ENCODE data around the gene SPSB1. TPM values are rescaled to one million over a fixed set of nuclear protein-coding genes. Genes with fewer than 3 reads are reported as not detected.

The SPSB1 gene
- total RNA-seq, 1 donor from 2014 or later = 60.0 TPM

GRCh38 chr1:9321986-9322660, 29.4 kb downstream of the SPSB1 start:
- Histone ChIP-seq H3K36me3 (ENCODE audit: control insufficient read depth, insufficient read depth, low read length) (peaks cover 1% of the 10 kb centered on the region), H3K27me3 (ENCODE audit: control insufficient read depth, insufficient read depth, low read length) (no peaks in the 10 kb centered on the region), H3K4me3 (ENCODE audit: low read depth, low read length) (no peak overlapping the region)
- no peak for DNase-seq (ENCODE audit: low read depth)
- no peak for TF ChIP-seq CTCF (IDR thresholded peaks at IDR 0.05; ENCODE audit: insufficient read depth, low read length, poor library complexity, severe bottlenecking)

GRCh38 chr1:9322661-9323244, 30.1 kb downstream of the SPSB1 start:
- H3K36me3 ChIP-seq (ENCODE audit: control insufficient read depth, insufficient read depth, low read length) = peaks cover 1% of the 10 kb centered on the region
- H3K4me3 ChIP-seq (ENCODE audit: low read depth, low read length) = no peak overlapping the region
- TF ChIP-seq CTCF (IDR thresholded peaks at IDR 0.05; ENCODE audit: insufficient read depth, low read length, poor library complexity, severe bottlenecking) = no peak
- no peak for DNase-seq (ENCODE audit: low read depth)
- H3K27me3 ChIP-seq (ENCODE audit: control insufficient read depth, insufficient read depth, low read length) = no peaks in the 10 kb centered on the region

GRCh38 chr1:9324246-9325096, 31.8 kb downstream of the SPSB1 start:
- Histone ChIP-seq H3K36me3 (ENCODE audit: control insufficient read depth, insufficient read depth, low read length) (no peaks in the 10 kb centered on the region), H3K4me3 (ENCODE audit: low read depth, low read length) (no peak overlapping the region), H3K27me3 (ENCODE audit: control insufficient read depth, insufficient read depth, low read length) (no peaks in the 10 kb centered on the region)
- no peak for DNase-seq (ENCODE audit: low read depth)
- TF ChIP-seq CTCF (IDR thresholded peaks at IDR 0.05; ENCODE audit: insufficient read depth, low read length, poor library complexity, severe bottlenecking) = no peak

GRCh38 chr1:9326596-9326995, 33.9 kb downstream of the SPSB1 start:
- Histone ChIP-seq H3K4me3 (ENCODE audit: low read depth, low read length) (no peak overlapping the region), H3K36me3 (ENCODE audit: control insufficient read depth, insufficient read depth, low read length) (no peaks in the 10 kb centered on the region), H3K27me3 (ENCODE audit: control insufficient read depth, insufficient read depth, low read length) (no peaks in the 10 kb centered on the region)
- DNase-seq (ENCODE audit: low read depth) = no peak
- no peak for TF ChIP-seq CTCF (IDR thresholded peaks at IDR 0.05; ENCODE audit: insufficient read depth, low read length, poor library complexity, severe bottlenecking)

- H3K27me3 ChIP-seq (ENCODE audit: control insufficient read depth, insufficient read depth, low read length) = no peaks in the 10 kb centered on the region
- no peak for DNase-seq (ENCODE audit: low read depth)
- TF ChIP-seq CTCF (IDR thresholded peaks at IDR 0.05; ENCODE audit: insufficient read depth, low read length, poor library complexity, severe bottlenecking) = no peak
- no peak overlapping the region for H3K4me3 ChIP-seq (ENCODE audit: low read depth, low read length)
- H3K36me3 ChIP-seq (ENCODE audit: control insufficient read depth, insufficient read depth, low read length) = no peaks in the 10 kb centered on the region
Measured at GRCh38 chr1:9328201-9328600, 35.5 kb downstream of the SPSB1 start.

Measured in kidney epithelial cell (primary cell).